HuH-7 (cell line): ENCODE data around the gene ZSCAN12.
"Not testable (repeated sequence)": the region's sequence is repeated elsewhere in the genome, so short reads cannot be mapped to it uniquely, and the experiment has no call there.

Experiments
- DNase-seq: peaks from one replicate; pipeline ENCODE4 v3.0.0; 2011; ENCODE audit warnings: low spot score

The ZSCAN12 gene

DNA sequence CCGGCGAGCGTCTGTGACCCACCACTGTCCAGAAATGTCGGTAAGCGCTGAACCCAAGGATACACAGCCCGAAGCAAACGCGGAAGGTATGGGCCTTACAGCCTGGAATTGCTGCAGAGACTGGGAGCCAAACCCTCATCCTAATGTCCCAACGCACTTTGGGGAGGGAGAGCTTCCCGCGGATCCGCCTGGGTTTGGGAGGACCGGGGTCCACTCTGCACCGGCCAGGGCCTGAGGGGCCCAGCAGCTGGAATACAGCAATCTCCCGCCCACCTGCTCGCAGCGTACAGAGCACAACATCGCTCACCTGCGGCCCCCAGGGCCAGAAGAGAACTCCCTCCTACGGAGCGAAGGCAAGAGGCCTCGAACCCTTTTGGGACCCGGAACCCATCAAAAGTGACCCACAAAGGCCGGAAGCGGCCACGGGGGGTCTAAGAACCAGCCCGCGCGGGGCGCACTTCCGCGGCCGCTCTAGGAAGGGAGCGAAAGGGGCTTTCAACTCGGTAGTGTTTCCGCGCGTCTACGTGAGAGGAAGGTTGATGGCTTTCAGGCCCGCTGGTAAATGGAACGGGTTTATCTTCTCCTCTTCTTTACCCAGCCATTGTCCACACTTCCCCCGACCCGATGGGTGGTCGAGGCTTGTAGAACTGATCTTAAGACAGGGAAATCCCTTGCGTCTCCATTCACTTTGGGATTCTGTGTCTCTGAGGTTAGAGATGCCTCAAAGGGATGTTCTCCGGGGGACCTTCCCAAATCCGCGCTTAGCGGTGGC is at the start of gene ZSCAN12:
Gene ZSCAN12, minus strand, starts transcription at position 398 of the 772 bp plus-strand sequence. CDS start 1,342 bp downstream, outside the sequence.
- peak; percentile 44 for DNase-seq

DNA sequence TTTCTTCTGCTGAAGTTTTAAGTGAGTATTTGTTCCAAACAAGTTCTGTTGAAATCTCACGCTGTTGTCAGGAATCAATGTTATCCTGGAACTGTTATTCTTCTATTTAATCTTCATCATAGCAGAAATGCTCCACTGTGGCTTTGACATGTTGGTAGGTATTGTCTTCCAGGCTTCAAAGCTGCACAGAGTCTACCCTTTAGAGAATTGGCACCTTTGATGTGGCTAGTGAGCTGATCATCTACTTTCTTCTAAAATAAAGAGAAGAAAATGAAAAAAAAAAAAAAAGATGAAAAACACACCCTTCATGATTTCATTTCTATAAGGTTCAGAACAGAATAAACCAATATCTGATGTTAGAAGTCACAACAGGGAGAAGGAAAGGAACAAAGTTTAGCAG is 49.5 kb upstream of the ZSCAN12 start:
- DNase-seq, result no peak

DNA sequence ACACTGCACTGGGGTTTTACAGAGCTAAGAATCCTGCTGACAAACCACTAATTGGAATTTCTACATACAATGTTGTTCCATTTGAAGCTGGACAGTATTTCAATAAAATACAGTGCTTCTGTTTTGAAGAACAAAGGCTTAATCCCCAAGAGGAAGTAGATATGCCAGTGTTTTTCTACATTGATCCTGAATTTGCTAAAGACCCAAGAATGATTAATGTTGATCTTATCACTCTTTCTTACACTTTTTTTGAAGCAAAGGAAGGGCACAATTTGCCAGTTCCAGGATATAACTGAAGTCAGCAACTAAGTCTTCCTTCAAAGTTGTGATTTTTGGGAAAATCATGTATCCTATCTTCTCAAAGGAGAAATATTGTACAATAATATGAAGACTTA is 48.0 kb upstream of the ZSCAN12 start:
- not testable (repeated sequence) for DNase-seq

DNA sequence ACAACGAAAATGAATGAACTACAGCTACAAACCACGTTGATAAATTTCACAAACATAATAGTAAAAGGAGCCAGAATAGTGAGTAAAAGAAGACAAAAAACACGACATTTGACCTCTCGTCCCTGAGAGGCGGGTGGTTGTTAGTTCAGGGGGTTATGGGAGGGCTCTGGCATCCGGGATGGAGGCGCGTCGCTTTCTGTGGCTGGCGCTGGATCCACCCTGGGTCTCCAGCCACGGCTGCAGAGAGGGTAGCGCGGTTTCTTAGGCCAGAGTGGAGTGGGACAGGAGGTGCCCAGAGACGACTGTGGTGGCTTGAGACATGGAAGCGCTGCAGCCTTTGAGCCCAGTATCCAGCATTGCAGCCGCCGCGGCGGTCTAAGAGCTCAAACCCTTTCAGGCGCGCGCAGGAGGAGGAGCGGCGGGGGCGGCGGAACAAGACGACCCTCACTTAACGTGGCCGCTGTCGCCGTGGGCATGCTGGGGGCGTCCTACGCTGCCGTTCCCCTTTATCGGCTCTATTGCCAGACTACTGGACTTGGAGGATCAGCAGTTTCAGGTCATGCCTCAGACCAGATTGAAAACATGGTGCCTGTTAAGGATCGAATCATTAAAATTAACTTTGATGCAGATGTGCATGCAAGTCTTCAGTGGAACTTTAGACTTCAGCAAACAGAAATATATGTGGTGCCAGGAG is 47.4 kb upstream of the ZSCAN12 start:
- DNase-seq, result peak; percentile 13

DNA sequence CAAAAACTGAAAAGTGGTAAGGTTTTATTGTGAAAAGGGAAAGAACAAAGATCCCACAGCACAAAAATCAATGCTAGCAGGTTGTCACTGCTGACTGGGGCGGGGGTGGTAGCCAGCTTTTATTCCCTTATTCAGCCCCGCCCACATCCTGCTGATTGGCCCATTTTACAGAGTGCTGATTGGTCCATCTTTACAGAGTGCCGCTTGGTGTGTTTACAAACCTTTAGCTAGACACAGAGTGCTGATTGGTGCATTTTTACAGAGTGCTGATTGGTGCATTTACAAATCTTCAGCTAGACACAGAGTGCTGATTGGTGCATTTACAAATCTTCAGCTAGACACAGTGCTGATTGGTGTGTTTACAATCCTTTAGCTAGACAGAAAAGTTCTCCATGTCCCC is 45.2 kb upstream of the ZSCAN12 start:
- DNase-seq, result not testable (repeated sequence)

DNA sequence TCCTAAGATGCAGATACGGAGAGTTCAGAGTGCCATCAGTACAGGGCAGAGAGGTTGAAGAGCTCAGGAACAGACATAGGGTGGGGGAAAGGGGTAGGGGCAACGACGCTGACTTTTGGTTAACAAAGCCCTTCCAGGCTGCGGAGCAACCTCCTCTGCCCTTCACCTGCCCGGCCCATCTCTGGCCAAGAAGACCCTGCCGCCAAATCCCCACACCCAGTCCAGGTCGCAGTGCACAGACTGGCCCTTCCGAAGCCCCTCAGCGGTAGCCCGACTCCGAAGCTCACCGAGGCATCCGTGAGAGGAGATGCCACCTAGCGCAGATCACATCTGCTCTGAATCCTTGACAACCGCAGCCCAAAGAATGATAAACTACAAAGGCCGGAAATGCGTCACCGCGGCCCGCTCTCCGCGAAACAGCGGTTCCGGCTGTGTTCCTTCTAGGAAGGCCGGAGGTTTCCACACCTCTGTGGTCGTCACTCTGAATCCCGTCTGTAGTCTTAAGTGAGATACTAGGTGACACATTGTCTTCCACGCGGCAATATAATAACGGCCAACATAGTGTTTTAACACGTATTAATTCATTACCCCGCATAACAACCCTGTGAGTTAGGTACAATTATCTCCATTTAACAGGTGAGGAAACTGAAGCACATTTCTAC is 43.7 kb upstream of the ZSCAN12 start, which contains the start of gene ZSCAN23:
Gene ZSCAN23, minus strand, starts transcription at position 380 of the 662 bp plus-strand sequence. CDS start 7,225 bp downstream, outside the sequence.
- DNase-seq, result peak; percentile 57

DNA sequence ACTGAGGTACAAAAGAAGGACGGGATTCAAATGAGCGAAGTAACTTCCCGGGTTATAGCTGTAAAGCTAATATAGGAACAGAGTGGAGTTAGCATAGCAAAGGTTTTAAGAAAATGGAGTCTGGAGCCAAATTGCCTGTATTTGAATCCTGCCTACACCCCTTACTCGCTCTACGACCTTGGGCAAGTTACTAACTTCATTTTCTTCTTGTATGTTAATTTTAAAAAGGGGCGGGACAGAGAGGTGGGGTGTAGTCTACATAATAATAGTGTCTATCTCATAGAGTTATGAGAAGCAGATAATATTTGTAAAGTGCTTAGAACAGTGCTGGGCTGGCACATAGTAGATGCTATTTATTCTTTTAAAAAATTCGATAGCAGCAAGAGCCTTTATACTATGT is 43.0 kb upstream of the ZSCAN12 start:
- DNase-seq, result no peak

DNA sequence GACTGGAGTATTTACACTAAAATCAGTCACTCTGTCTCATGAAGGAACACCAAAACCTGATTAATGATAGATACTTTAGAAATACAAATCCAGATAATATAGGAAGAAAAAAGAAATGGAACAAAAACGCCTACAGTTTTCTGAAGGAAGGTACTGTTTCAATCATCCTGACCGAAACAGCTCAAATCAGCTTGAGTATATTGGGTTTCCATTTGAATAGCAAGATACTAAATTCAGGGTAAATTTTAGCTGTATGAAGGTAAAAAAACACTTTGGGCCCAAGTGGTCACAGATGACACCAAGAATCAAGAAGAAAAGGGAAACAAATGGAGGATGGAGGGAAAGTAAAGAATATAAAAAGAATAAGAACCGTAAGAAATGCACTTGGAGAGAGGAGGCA is 36.9 kb upstream of the ZSCAN12 start:
- DNase-seq, result no peak

DNA sequence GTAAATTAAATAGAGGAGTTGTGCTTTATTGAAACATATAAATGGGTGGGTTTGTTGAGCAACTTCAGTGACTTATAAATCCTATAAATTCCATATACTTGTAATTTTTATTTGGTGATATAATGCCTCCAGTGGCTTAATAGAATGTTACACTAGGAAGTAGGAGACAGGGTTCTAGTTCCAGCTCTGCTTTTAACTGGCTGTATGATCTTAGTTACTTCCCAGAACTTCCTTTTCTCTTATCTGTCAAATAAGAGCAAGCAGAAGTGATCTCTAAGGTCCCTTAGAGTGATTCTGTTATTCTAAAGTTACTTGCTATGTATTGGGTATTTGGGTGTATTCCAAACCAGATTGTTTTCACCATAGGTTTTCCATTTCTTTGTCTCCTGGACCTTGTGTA is 33.6 kb upstream of the ZSCAN12 start:
- no peak for DNase-seq

DNA sequence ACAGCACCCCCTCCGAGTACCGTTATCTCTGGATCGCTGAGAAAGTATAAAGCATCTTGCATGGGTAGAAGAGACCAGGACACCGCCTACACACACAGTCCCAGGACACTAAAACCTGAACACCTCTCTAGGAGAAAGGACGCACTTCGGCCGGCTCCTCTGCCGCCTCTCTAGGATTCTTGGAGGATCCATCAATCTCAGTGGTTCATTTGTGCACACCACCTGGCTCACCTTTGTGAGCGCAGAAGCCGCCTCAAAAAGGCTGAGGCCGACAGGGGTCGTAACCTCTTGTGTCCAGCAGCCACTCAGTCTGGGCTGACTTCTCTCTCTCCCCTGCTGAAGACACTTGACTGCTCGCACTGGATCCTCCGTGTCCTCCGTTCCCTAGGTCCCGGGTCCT is 30.2 kb upstream of the ZSCAN12 start:
- no peak for DNase-seq

DNA sequence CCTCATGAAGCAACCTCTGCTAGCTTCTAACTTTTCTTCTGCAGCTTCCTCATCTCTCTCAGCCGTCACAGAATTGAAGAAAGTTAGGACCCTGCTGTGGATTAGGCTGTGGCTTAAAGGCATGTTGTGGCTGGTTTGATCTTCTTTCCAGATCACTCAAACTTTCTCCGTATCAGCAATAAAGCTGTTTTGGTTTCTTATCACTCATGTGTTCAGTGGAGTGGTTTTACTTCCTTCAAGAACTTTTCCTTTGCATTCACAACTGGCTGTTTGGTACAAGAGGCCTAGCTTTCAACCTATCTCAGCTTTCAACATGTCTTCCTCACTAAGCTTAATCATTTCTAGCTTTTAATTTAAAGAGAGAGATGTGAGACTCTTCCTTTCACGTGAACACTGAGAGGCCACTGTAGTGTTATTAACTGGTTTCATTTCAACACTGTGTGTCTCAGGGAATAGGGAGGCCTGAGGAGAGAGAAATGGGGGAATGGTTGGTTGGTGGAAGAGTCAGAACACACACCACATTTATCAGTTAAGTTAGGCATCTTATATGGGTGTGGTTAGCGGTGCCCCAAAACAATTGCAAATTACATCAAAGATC is 26.5 kb upstream of the ZSCAN12 start:
- no peak for DNase-seq

DNA sequence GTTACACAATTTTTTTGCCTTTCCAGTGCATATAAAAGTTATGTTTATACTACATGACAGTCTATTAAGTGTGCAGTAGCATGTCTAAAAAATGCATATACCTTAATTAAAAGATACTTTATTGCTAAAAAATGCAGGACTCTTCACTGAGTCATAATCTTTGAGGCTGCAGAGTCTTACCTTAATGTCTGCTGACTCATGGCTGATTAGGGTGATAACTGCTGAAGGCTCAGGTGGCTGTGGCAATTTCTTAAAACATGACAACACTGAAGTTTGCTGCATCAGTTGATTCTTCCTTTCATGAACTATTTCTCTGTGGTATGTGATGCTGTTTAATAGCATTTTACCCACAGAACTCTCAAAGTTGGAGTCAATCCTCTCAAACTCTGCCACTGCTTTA is 24.6 kb upstream of the ZSCAN12 start:
- DNase-seq, result no peak

DNA sequence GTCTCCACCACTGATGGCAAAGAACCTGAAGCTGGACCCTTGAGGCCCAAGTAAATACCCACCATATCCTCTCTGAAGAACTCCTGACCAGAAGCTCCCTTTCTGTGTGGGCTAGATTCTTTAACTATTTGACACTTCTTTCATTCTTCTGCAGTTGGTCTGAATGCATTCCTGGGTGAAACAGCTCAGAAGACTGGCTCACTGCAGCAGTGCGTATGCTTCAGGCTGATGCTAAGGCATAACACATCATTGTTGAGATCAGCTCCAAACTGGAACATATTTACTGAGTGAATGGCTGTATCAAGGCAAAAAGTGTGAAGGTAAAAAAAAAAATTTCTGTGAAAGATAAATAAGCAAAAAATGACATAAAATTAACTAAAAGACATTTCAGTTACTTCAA is 24.0 kb upstream of the ZSCAN12 start:
- no peak for DNase-seq

DNA sequence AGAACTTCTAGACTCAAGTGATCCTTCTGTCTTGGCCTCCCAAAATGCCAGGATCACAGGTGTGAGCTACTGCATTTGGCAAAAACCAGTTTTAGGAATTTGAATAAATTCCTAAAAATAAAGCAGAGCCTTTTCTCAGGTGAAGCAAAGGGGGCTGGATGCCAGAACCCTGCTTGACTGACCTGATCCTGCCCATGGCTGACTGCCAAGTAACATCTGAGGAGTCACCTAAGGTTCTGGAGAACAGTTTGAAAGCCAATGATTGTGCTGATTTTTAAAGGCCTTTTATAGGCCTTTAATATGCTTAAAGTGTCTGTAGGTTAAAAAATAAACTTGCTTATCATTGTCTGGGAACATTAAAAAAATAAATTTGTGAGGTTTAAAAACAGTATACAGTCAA is 14.1 kb upstream of the ZSCAN12 start:
- DNase-seq, result no peak

DNA sequence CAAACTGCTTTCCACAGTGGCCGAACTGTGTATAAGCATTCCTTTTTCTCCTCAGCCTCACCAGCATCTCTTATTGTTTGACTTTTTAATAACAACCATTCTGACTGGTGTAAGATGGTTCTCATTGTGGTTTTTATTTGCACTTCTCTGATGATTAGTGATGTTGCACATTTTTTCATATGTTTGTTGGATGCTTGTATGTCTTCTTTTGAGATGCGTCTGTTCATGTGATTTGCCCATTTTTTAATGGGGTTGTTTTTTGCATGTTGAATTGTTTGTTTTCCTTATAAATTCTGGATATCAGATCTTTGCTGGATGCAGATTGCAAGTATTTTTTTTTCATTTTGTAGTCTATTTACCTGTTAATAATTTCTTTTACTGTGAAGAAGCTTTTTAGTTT is 11.2 kb upstream of the ZSCAN12 start:
- no peak for DNase-seq

DNA sequence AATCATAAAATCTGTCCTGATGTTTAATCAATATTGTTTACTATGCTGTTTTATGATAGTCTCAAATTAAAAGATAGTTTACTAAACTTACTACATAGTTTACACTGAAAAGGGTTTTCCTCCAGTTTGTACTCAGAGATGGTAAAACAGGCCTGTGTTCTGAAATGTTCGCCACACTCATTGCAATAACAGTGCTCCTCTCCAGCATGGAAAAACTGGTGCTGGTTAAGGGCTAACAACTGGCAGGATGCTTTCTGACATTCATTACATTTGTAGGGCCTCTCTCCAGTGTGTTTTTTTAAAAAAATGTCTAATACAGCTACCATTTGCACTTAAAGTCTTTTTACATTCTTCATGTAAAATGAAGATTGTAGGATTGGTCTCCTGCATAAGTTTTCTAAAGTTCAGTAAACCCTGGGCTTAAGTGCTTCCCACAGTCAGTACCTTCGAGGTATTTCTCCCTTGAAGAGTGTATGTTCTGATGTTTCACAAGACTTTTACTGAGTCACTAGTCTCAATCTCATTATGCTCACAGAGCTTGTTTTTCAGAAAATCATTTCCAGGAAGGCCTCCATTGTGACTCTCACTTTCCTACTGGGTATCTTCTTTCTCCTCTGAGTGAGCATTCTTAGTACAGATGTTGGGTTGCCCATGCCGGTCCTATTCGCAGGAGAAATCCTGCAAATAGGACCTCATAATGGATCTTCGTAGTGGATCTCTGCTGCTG is 8.7 kb upstream of the ZSCAN12 start:
- no peak for DNase-seq

DNA sequence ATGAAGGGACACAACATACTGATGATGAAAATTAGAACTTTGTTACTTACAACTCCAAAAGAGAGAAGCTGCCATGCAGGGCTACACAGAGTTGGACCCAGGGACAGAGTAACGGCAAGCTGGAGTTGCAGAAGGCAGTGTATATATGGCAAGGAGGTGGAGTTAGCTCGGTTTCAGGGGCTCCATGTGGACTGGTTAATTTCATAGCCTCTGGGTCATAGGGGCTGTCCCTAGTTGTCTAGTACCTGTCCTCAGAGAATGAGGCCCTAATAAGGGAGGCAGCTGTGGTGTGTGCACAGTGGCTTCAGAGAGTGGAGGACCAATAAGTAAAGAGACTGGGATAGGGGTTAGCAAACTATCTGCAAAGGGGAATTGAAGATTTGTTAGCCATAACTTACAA is 7.9 kb upstream of the ZSCAN12 start:
- DNase-seq, result no peak

DNA sequence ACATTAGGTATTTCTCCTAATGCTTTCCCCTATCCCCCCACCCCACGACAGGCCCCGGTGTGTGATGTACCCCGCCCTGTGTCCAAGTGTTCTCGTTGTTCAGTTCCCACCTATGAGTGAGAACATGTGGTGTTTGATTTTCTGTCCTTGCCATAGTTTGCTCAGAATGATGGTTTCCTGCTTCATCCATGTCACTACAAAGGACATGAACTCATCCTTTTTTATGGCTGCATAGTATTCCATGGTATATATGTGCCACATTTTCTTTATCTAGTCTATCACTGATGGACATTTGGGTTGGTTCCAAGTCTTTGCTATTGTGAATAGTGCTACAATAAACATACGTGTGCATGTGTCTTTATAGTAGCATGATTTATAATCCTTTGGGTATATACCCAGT is 4.4 kb upstream of the ZSCAN12 start:
- not testable (repeated sequence) for DNase-seq

DNA sequence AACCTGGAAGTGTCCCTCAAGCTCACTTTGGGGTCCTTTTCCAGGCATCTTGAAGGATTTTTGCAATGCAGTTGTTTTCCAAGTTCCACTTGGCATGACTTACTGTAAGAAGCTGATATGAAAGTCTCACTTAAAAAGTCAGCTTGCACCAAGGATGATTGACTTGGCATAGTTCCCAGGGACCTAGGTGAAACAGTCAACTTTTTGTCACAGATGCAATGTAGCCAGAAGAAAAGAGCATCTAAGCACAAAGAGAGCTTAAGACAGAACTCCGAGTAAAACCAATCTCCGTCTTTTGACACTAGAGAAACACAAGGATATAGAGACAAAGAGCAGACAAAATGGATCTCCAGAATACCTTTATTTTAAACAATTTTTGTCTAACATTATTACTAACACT is 2.6 kb upstream of the ZSCAN12 start:
- DNase-seq, result no peak

DNA sequence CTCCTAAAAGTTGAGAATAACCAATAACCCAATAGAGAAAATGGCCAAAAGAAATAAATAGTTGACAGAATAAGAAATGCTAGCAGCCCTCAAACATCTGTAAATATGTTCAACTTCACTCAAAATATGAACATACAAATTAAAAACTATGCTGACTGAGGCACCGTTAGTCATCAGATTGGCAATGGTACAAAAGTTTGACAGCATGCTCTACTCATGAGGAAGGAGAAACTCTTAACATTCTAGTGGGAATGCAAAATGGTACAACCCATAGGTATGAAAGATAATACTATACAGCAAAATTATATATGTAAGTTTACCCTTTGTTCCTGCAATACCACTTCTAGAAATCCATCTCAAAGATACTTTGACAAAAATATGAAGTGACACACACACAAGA is 1.6 kb upstream of the ZSCAN12 start:
- no peak for DNase-seq

DNA sequence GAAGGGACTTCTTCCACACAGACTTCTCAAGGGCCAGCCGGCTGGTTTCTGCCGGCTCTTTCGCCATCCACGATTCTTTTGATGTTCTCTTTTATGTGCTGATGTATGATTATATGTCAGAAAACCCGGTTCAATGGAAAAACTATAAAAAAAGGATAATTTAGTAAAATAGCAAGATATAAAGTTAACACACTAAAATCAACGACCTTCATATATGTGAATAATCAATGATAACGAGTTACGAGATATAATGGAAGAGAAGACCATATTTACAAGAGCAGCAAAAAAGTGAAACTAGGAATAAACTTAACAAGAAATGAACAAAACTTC is 540 bp upstream of the ZSCAN12 start:
- no peak for DNase-seq

DNA sequence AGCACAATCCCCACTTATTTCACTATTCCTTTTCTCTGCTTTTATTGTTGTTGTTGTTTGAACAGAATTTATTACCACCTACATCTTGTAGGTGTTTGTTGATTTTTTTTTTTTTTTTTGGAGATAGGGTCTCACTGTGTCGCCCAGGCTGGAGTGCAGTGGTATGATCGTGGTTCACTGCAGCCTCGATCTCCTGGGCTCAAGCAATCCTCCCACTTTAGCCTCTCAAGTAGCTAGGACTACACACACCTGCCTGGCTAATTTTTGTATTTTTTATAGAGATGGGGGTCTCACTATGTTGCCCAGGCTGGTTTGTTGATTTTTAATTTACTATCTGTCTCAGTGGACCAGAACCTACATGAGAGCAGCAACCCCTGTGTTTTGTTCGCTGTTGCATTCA is 3.6 kb downstream of the ZSCAN12 start:
- no peak for DNase-seq
